Spleen (tissue), 11 donors: ENCODE measurements around the gene FBXW8. TPM values are rescaled to one million over a fixed set of nuclear protein-coding genes. Genes with fewer than 3 reads are reported as not detected.

Experiments used
- DNase-seq: peaks from one replicate; pipeline ENCODE4 v3.0.0-alpha.2; 2020
- H3K27ac ChIP-seq, 8 donors: fragments of 200-600 bp; sonication (generic) in 7 of 8; 1 replicate in 4 of 8; 2 replicates in 4 of 8; pipeline versions ENCODE4 v1.5.0 to v1.8.0; 2016 to 2021; ENCODE audit warnings: inconsistent platforms in 4 of 8, mild to moderate bottlenecking in 4 of 8, moderate library complexity in 1 of 8
- H3K27me3 ChIP-seq, 7 donors: fragments of 200-600 bp; sonication (generic) in 6 of 7; replicated peaks in 1 of 7; 1 replicate in 4 of 7; 2 replicates in 3 of 7; pipeline versions ENCODE4 v1.5.0 to v1.8.0; 2016 to 2021; ENCODE audit warnings: inconsistent platforms in 3 of 7, mild to moderate bottlenecking in 1 of 7
- H3K36me3 ChIP-seq, 6 donors: fragments of 200-600 bp; sonication (generic) in 5 of 6; 1 replicate in 4 of 6; 2 replicates in 2 of 6; pipeline versions ENCODE4 v1.5.0 to v1.8.0; 2016 to 2021; ENCODE audit warnings: inconsistent platforms in 2 of 6
- H3K4me1 ChIP-seq, 6 donors: fragments of 200-600 bp; sonication (generic) in 5 of 6; 1 replicate in 3 of 6; 2 replicates in 3 of 6; pipeline versions ENCODE4 v1.5.0 to v1.8.0; 2016 to 2021; ENCODE audit warnings: inconsistent platforms in 3 of 6
- H3K4me3 ChIP-seq, 8 donors: fragments of 200-600 bp; sonication (generic) in 7 of 8; 1 replicate in 4 of 8; 2 replicates in 4 of 8; pipeline versions ENCODE4 v1.5.0 to v1.8.0; 2016 to 2021; ENCODE audit warnings: inconsistent platforms in 4 of 8, mild to moderate bottlenecking in 4 of 8, moderate library complexity in 2 of 8
- H3K9me3 ChIP-seq, 8 donors: fragments of 200-600 bp; sonication (generic) in 7 of 8; 1 replicate in 4 of 8; 2 replicates in 4 of 8; pipeline versions ENCODE4 v1.5.0 to v1.8.0; 2016 to 2021; ENCODE audit warnings: inconsistent platforms in 4 of 8
- CTCF ChIP-seq, 11 experiments: fragments of 200-600 bp in 7 of 11; fragments of 450-650 bp in 4 of 11; sonication (generic) in 4 of 11; IDR thresholded peaks in 8 of 11; conservative IDR thresholded peaks in 3 of 11; 1 replicate in 7 of 11; 2 replicates in 4 of 11; pipeline versions ENCODE4 v1.4.0 to v1.8.0; 2016 to 2021; ENCODE audit warnings: antibody characterized with exemption in 11 of 11, inconsistent platforms in 4 of 11, mild to moderate bottlenecking in 1 of 11
- POLR2A ChIP-seq, 3 donors: fragments of 450-650 bp; IDR thresholded peaks; one replicate each; pipeline ENCODE4 v1.5.1; 2017; ENCODE audit warnings: antibody characterized with exemption in 3 of 3, mild to moderate bottlenecking in 1 of 3
- POLR2AphosphoS5 ChIP-seq, 3 donors: sonication (generic); formaldehyde crosslinking; IDR thresholded peaks; one replicate each; pipeline ENCODE4 v1.5.1; 2017; ENCODE audit warnings: antibody characterized with exemption in 3 of 3
- WGBS, 5 donors: extraction: QIAGEN DNeasy Blood & Tissue Kit in 3 of 5; methylation state at CpG; one replicate each; pipeline versions ENCODE4 v1.1.5 to v1.1.7; 2013 to 2018; 5-methylcytosine and 5-hydroxymethylcytosine counted together
- intact Hi-C: fragments of 100-400 bp; cut with DNase I; formaldehyde crosslinking; loops from one replicate; pipeline ENCODE4 v1.15.0; 2023; ENCODE audit warnings: low total_unique reads
- polyA plus RNA-seq, 3 donors: library from polyadenylated mRNA; stranded (reverse); fragments of 200-250 nt; gene quantifications; one replicate each; pipeline ENCODE4 v1.2.1, GENCODE V29; 2013
- total RNA-seq, 7 donors: library from RNA; depleted of rRNA in 3 of 7; stranded (reverse); fragments of >200 nt in 3 of 7; fragmentation: NEBNext Ultra II Directional in 4 of 7; extraction: Animal tissue kit (Norgen Biotek cat#: 25700) in 4 of 7; gene quantifications; one replicate each; pipeline versions ENCODE4 v1.1.0 to v1.2.1, GENCODE V29; 2016 to 2021
- donor health status: healthy with polysubstance abuse.
- donor health status: DM: no; HTN: no; CAD: no; lungs with moderate emphysema.
- donor health status: DM: no; HTN: no; CAD: no.
- donor health status: Bipolar disorder and iron deficiency.
- donor health status: healthy.
- donor health status: DM: no; HTN: no; CAD: no.
- donor health status: DM: yes; HTN: yes; CAD: no.

FBXW8 gene
- total and polyA plus RNA-seq, 10 donors = 2.2 to 17.3 (median 11.8) TPM

- no peak for DNase-seq
- peaks cover 6 to 62% (median 18%) of the 10 kb centered on the region in 6 donors for H3K36me3 ChIP-seq
- H3K4me3 ChIP-seq = no peak overlapping the region
- H3K4me1 ChIP-seq = no peaks in the 10 kb centered on the region
- no peak overlapping the region for H3K27ac ChIP-seq
- no peaks in the 10 kb centered on the region for H3K27me3 ChIP-seq
- 95 to 99% (median 98%) methylated on average over 5 of the region's 5 CpGs for WGBS, 5 donors
- intact Hi-C loops = no loop called here
- H3K9me3 ChIP-seq = peaks cover 3 to 26% (median 23%) of the 10 kb centered on the region in 8 donors
- TF ChIP-seq POLR2A (IDR thresholded peaks at IDR 0.05) = no peak
These were observed 30.4 kb downstream of the FBXW8 start for GRCh38 chr12:116941188-116941587.

GRCh38 chr12:116943419-116944372, 32.9 kb downstream of the FBXW8 start:
- peaks cover 3 to 26% (median 23%) of the 10 kb centered on the region in 8 donors for H3K9me3 ChIP-seq
- 82 to 97% (median 87%) methylated on average over 6 of the region's 6 CpGs for WGBS, 5 donors
- DNase-seq = no peak
- no peaks in the 10 kb centered on the region for H3K4me1 ChIP-seq
- no peak overlapping the region for H3K4me3 ChIP-seq
- TF ChIP-seq POLR2A (IDR thresholded peaks at IDR 0.05) (no peak), CTCF (IDR thresholded peaks at IDR 0.05 in 8 of 11, conservative IDR thresholded peaks at IDR 0.05 in 3 of 11) (no peak), POLR2AphosphoS5 (IDR thresholded peaks at IDR 0.05) (no peak)
- H3K36me3 ChIP-seq = peaks cover 6 to 68% (median 33%) of the 10 kb centered on the region in 6 donors
- intact Hi-C loops = no loop called here
- no peaks in the 10 kb centered on the region for H3K27me3 ChIP-seq
- H3K27ac ChIP-seq = no peak overlapping the region

- 92 to 95% (median 93%) methylated on average over 9 of the region's 9 CpGs for WGBS, 5 donors
- Histone ChIP-seq H3K27ac (no peak overlapping the region), H3K4me1 (no peaks in the 10 kb centered on the region), H3K27me3 (no peaks in the 10 kb centered on the region), H3K36me3 (peaks cover 6 to 90% (median 50%) of the 10 kb centered on the region in 6 donors), H3K4me3 (no peak overlapping the region), H3K9me3 (peaks cover 3 to 26% (median 23%) of the 10 kb centered on the region in 8 donors)
- TF ChIP-seq POLR2AphosphoS5 (IDR thresholded peaks at IDR 0.05) = no peak
- TF ChIP-seq POLR2A (IDR thresholded peaks at IDR 0.05) = no peak
- TF ChIP-seq CTCF (IDR thresholded peaks at IDR 0.05 in 8 of 11, conservative IDR thresholded peaks at IDR 0.05 in 3 of 11) = no peak
- intact Hi-C loops = no loop called here
- no peak for DNase-seq
These were observed 35.3 kb downstream of the FBXW8 start for GRCh38 chr12:116945886-116946550.

GRCh38 chr12:116948298-116948697, 37.5 kb downstream of the FBXW8 start:
- Histone ChIP-seq H3K27ac (no peak overlapping the region), H3K4me1 (no peaks in the 10 kb centered on the region), H3K4me3 (no peak overlapping the region), H3K36me3 (peaks cover 3 to 89% (median 55%) of the 10 kb centered on the region in 6 donors), H3K27me3 (no peaks in the 10 kb centered on the region), H3K9me3 (peaks cover 0 to 7% (median 6%) of the 10 kb centered on the region in 8 donors)
- WGBS, 5 donors = 83 to 90% (median 88%) methylated on average over 2 of the region's 2 CpGs
- intact Hi-C loops = no loop called here
- no peak for DNase-seq
- TF ChIP-seq CTCF (IDR thresholded peaks at IDR 0.05 in 8 of 11, conservative IDR thresholded peaks at IDR 0.05 in 3 of 11) (no peak), POLR2A (IDR thresholded peaks at IDR 0.05) (no peak), POLR2AphosphoS5 (IDR thresholded peaks at IDR 0.05) (no peak)
